Activated CD4-positive, alpha-beta memory T cell treated with anti-CD3 and anti-CD28 coated beads, Interleukin-2, amount 10 ng/mL, durations not matched to agents 7 days and 5 days (primary cell): Measurements from ENCODE around the gene TMEM253. TPM values are rescaled to one million over a fixed set of nuclear protein-coding genes. Genes with fewer than 3 reads are reported as not detected.

Experiments used
- CTCF ChIA-PET: fragments of 350-600 bp; sonication (Branson Sonifier 250); formaldehyde crosslinking; loops from one replicate; lab custom pipeline; 2021; ENCODE audit warnings: antibody characterized with exemption, inconsistent platforms; lab: Charles Lee
- POLR2A ChIA-PET: fragments of 350-600 bp; sonication (Branson Sonifier 250); formaldehyde crosslinking; loops from one replicate; lab custom pipeline; 2021; ENCODE audit warnings: antibody characterized with exemption; lab: Charles Lee
- DNase-seq: peaks from one replicate; pipeline ENCODE4 v3.0.0-alpha.2; 2020
- H3K27ac Mint-ChIP-seq: one replicate; pipeline ENCODE4 v1.8.0; 2021; ENCODE audit warnings: mild to moderate bottlenecking, mixed read lengths
- H3K27me3 Mint-ChIP-seq: one replicate; pipeline ENCODE4 v1.8.0; 2021; ENCODE audit warnings: mixed read lengths
- H3K36me3 Mint-ChIP-seq: one replicate; pipeline ENCODE4 v1.8.0; 2021; ENCODE audit warnings: low read depth, mixed read lengths
- H3K4me1 Mint-ChIP-seq: one replicate; pipeline ENCODE4 v1.8.0; 2021; ENCODE audit warnings: mixed read lengths
- H3K4me3 Mint-ChIP-seq: one replicate; pipeline ENCODE4 v1.8.0; 2021; ENCODE audit warnings: mild to moderate bottlenecking, mixed read lengths
- H3K9me3 Mint-ChIP-seq: one replicate; pipeline ENCODE4 v1.8.0; 2021; ENCODE audit warnings: mixed read lengths
- total RNA-seq, 2 experiments: library from RNA; stranded (reverse); gene quantifications; one replicate each; pipeline ENCODE4 v1.2.3, GENCODE V29; 2021

Gene TMEM253
- total RNA-seq, 2 experiments from 2014 or later: not detected

GRCh38 chr14:21073921-21074320 lies 26.9 kb upstream of the TMEM253 start:
- no peak overlapping the region for H3K4me3 Mint-ChIP-seq
- no peak for DNase-seq
- POLR2A ChIA-PET: interaction anchor here (1.4 kb wide), 1 partner anchor 13 kb away, joined by 3 read pairs; no protein-coding TSS in a partner anchor
- peaks cover 34% of the 10 kb centered on the region for H3K4me1 Mint-ChIP-seq
- no peaks in the 10 kb centered on the region for H3K36me3 Mint-ChIP-seq
- no peaks in the 10 kb centered on the region for H3K9me3 Mint-ChIP-seq
- CTCF ChIA-PET: no interaction called here
- peaks cover 45% of the 10 kb centered on the region for H3K27me3 Mint-ChIP-seq
- H3K27ac Mint-ChIP-seq: no peak overlapping the region

- H3K27me3 Mint-ChIP-seq: peaks cover 38% of the 10 kb centered on the region
- H3K4me1 Mint-ChIP-seq: peaks cover 27% of the 10 kb centered on the region
- no peak for DNase-seq
- H3K9me3 Mint-ChIP-seq: no peaks in the 10 kb centered on the region
- no peak overlapping the region for H3K4me3 Mint-ChIP-seq
- no peak overlapping the region for H3K27ac Mint-ChIP-seq
- CTCF ChIA-PET: interaction anchor here (1.1 kb wide), 1 partner anchor 30 kb away, joined by 4 read pairs; no protein-coding TSS in a partner anchor
- POLR2A ChIA-PET: interaction anchor here (1.4 kb wide), 1 partner anchor 13 kb away, joined by 3 read pairs; no protein-coding TSS in a partner anchor
- no peaks in the 10 kb centered on the region for H3K36me3 Mint-ChIP-seq
Observed at GRCh38 chr14:21074398-21075272, 26.2 kb upstream of the TMEM253 start.

GRCh38 chr14:21075719-21076437 lies 25.0 kb upstream of the TMEM253 start:
- CTCF ChIA-PET: no interaction called here
- POLR2A ChIA-PET: no interaction called here
- H3K4me1 Mint-ChIP-seq: peaks cover 18% of the 10 kb centered on the region
- no peak overlapping the region for H3K27ac Mint-ChIP-seq
- peaks cover 30% of the 10 kb centered on the region for H3K27me3 Mint-ChIP-seq
- no peaks in the 10 kb centered on the region for H3K36me3 Mint-ChIP-seq
- no peaks in the 10 kb centered on the region for H3K9me3 Mint-ChIP-seq
- DNase-seq: no peak
- no peak overlapping the region for H3K4me3 Mint-ChIP-seq

- ChIA-PET CTCF (no interaction called here), POLR2A (no interaction called here)
- Mint-ChIP-seq H3K27ac (no peak overlapping the region), H3K4me3 (no peak overlapping the region), H3K27me3 (peaks cover 12% of the 10 kb centered on the region), H3K36me3 (no peaks in the 10 kb centered on the region), H3K4me1 (no peaks in the 10 kb centered on the region), H3K9me3 (no peaks in the 10 kb centered on the region)
- no peak for DNase-seq
Observed at GRCh38 chr14:21077672-21078071, 23.2 kb upstream of the TMEM253 start.

GRCh38 chr14:21078287-21078686 lies 22.6 kb upstream of the TMEM253 start:
- Mint-ChIP-seq H3K9me3 (no peaks in the 10 kb centered on the region), H3K36me3 (no peaks in the 10 kb centered on the region), H3K4me3 (no peak overlapping the region), H3K4me1 (no peaks in the 10 kb centered on the region), H3K27ac (no peak overlapping the region), H3K27me3 (peaks cover 7% of the 10 kb centered on the region)
- POLR2A ChIA-PET: interaction anchor here (0.8 kb wide), 1 partner anchor 9 kb away, joined by 4 read pairs; no protein-coding TSS in a partner anchor
- CTCF ChIA-PET: no interaction called here
- no peak for DNase-seq

DNA sequence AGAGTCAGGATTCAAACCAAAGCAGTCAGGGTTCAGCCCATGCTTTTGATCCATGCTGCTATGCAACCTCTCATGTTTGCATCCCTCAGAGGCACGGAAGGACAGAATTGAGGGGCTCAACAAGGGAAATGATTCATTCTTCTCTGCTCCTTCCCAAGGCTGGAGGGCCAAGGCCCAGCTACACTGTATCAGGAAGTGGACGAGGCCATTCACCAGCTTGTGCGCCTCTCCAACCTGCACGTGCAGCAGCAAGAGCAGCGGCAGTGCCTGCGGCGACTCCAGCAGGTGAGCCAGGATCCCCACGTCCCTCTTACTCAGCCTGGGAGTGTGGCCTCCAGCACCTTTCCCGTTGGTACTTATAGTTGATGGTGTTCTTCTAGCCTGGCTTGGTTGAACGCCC lies 22.1 kb upstream of the TMEM253 start:
- Mint-ChIP-seq H3K27ac (no peak overlapping the region), H3K27me3 (peaks cover 3% of the 10 kb centered on the region), H3K9me3 (no peaks in the 10 kb centered on the region), H3K36me3 (no peaks in the 10 kb centered on the region), H3K4me1 (no peaks in the 10 kb centered on the region), H3K4me3 (no peak overlapping the region)
- POLR2A ChIA-PET: interaction anchor here (0.8 kb wide), 1 partner anchor 9 kb away, joined by 4 read pairs; no protein-coding TSS in a partner anchor
- DNase-seq: no peak
- CTCF ChIA-PET: interaction anchor here (1.1 to 1.4 kb wide), 2 partner anchors 10 to 64 kb away, joined by 3 read pairs; no protein-coding TSS in a partner anchor

GRCh38 chr14:21081521-21082142 lies 19.2 kb upstream of the TMEM253 start:
- Mint-ChIP-seq H3K27ac (no peak overlapping the region), H3K27me3 (peaks cover 1% of the 10 kb centered on the region), H3K9me3 (no peaks in the 10 kb centered on the region), H3K4me3 (no peak overlapping the region), H3K4me1 (peaks cover 3% of the 10 kb centered on the region), H3K36me3 (no peaks in the 10 kb centered on the region)
- CTCF ChIA-PET: no interaction called here
- DNase-seq: no peak
- POLR2A ChIA-PET: no interaction called here

- Mint-ChIP-seq H3K4me1 (peaks cover 18% of the 10 kb centered on the region), H3K27me3 (peaks cover 1% of the 10 kb centered on the region), H3K27ac (no peak overlapping the region), H3K9me3 (no peaks in the 10 kb centered on the region), H3K36me3 (no peaks in the 10 kb centered on the region), H3K4me3 (no peak overlapping the region)
- CTCF ChIA-PET: interaction anchor here (0.6 to 1.5 kb wide), 5 partner anchors 9 to 472 kb away, joined by 3 to 4 read pairs (median 3); no protein-coding TSS in a partner anchor
- DNase-seq: no peak
- POLR2A ChIA-PET: interaction anchor here (1.7 kb wide), 1 partner anchor 13 kb away, joined by 9 read pairs; the partner anchor contains the start of gene ARHGEF40
Observed at GRCh38 chr14:21083565-21084325, 17.1 kb upstream of the TMEM253 start.

GRCh38 chr14:21084396-21084795 lies 16.5 kb upstream of the TMEM253 start:
- Mint-ChIP-seq H3K9me3 (no peaks in the 10 kb centered on the region), H3K4me3 (no peak overlapping the region), H3K4me1 (peaks cover 23% of the 10 kb centered on the region), H3K27ac (no peak overlapping the region), H3K36me3 (no peaks in the 10 kb centered on the region), H3K27me3 (peaks cover 1% of the 10 kb centered on the region)
- ChIA-PET POLR2A (interaction anchor here (1.7 kb wide), 1 partner anchor 13 kb away, joined by 9 read pairs; the partner anchor contains the start of gene ARHGEF40), CTCF (interaction anchor here (1.2 to 1.5 kb wide), 3 partner anchors 8 to 79 kb away, joined by 3 read pairs; no protein-coding TSS in a partner anchor)
- no peak for DNase-seq

- H3K4me1 Mint-ChIP-seq: peaks cover 23% of the 10 kb centered on the region
- H3K4me3 Mint-ChIP-seq: no peak overlapping the region
- H3K27me3 Mint-ChIP-seq: no peaks in the 10 kb centered on the region
- H3K9me3 Mint-ChIP-seq: no peaks in the 10 kb centered on the region
- CTCF ChIA-PET: no interaction called here
- no peak overlapping the region for H3K27ac Mint-ChIP-seq
- no peaks in the 10 kb centered on the region for H3K36me3 Mint-ChIP-seq
- POLR2A ChIA-PET: interaction anchor here (0.8 kb wide), 2 partner anchors 14 to 18 kb away, joined by 4 read pairs; no protein-coding TSS in a partner anchor
- DNase-seq: no peak
Observed at GRCh38 chr14:21084998-21085853, 15.6 kb upstream of the TMEM253 start.

DNA sequence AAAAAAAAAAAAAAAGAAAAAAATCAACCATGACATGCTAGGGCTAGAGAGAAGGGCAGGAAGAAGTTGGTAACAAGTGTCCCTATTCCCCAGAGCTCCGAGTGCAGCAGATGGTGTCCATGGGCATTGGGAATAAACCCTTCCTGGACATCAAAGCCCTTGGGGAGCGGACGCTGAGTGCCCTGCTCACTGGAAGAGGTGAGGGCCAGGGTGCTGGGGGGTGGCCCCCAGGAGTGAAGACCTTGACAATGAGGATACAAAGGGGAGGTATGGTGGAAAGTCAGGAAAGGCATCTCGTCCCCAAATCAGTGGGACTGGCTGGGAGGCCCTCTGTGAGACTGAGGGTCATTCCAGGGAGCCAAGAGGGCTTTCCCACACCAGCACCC lies 14.0 kb upstream of the TMEM253 start:
- ChIA-PET POLR2A (interaction anchor here (1.0 to 4.1 kb wide), 5 partner anchors 13 to 178 kb away, joined by 3 to 31 read pairs (median 4); partner anchors contain the start of gene ARHGEF40), CTCF (interaction anchor here (0.8 to 5.1 kb wide), 11 partner anchors 9 to 82 kb away, joined by 3 to 81 read pairs (median 4); partner anchors contain the start of genes NDRG2 and TMEM253)
- DNase-seq: no peak
- Mint-ChIP-seq H3K27ac (no peak overlapping the region), H3K4me3 (no peak overlapping the region), H3K9me3 (no peaks in the 10 kb centered on the region), H3K27me3 (no peaks in the 10 kb centered on the region), H3K4me1 (peaks cover 23% of the 10 kb centered on the region), H3K36me3 (no peaks in the 10 kb centered on the region)
